HG02623 (cell line): Measurements from ENCODE around the gene KBTBD4.
"Not testable (repeated sequence)": the region's sequence is repeated elsewhere in the genome, so short reads cannot be mapped to it uniquely, and the experiment has no call there.

Source experiments
- ATAC-seq: cut with Tn5 transposase; IDR thresholded peaks from one replicate; pipeline ENCODE4 v1.9.1; 2021; ENCODE audit warnings: moderate library complexity; ENCODE audit not compliant: unreplicated experiment

KBTBD4 gene

GRCh38 chr11:47591764-47592163 lies 13.0 kb upstream of the KBTBD4 start:
- ATAC-seq: no peak

DNA sequence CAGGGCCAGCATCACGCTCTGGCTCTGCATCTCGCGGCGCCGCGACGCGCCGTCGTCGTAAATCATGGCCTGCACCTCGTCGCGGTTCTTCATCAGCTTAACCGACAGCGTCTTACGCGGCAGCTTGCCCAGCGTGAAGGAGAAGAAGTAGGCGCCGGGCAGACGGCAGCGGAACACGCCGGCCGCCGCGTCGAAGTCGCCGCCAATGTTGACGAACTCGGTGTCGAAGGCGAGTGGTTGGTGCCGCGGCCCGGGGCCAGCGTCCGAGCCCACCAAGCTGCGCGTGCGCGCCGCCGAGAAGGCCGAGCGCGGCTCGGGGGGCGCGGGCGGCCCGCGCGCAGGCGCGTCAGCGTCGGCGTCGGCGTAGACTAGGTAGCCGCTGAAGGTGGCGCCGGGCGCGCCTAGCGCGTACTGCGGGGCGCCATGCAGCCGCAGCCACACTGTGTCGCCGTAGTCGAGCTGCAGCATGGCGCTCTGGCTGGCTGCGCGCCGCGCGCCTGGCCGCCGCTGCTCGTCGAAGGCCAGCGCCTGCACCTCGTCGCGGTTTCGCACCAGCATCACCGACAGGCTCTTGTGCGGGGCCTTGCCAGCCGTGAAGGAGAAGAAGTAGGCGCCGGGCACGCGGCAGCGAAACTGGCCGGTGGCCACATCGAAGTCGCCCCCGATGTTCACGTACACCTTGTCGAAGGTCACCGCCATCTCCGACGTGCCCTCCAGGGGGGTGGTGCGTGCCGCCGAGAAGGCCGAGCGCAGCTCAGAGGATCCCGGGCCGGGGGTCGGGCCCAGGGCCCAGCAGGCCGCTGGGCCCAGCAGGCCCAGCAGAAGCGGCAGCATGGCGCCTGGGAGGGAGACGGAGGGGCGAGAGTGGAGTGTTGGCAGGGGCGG lies 11.4 kb upstream of the KBTBD4 start:
- no peak for ATAC-seq

GRCh38 chr11:47589584-47589976 lies 10.8 kb upstream of the KBTBD4 start:
- no peak for ATAC-seq

DNA sequence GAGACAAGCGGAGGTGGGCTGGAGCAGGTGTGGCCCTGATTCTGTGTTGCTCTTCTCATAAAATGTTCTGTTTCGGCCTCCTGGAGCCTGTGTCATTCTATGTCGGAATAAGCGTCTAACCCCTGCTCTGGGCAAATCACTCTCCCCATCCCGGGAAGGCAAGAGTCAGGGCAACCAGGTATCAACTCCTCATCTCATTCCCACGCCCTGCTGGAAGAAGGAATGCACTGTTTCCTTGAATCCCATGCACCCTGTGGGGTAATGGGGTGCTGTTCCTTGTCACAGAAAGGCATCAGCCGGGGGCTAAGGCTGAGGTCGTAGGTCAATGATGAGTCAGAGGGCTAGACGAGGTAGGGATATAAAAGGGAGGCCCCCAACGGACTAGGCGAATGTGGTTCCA lies 10.3 kb upstream of the KBTBD4 start:
- no peak for ATAC-seq

DNA sequence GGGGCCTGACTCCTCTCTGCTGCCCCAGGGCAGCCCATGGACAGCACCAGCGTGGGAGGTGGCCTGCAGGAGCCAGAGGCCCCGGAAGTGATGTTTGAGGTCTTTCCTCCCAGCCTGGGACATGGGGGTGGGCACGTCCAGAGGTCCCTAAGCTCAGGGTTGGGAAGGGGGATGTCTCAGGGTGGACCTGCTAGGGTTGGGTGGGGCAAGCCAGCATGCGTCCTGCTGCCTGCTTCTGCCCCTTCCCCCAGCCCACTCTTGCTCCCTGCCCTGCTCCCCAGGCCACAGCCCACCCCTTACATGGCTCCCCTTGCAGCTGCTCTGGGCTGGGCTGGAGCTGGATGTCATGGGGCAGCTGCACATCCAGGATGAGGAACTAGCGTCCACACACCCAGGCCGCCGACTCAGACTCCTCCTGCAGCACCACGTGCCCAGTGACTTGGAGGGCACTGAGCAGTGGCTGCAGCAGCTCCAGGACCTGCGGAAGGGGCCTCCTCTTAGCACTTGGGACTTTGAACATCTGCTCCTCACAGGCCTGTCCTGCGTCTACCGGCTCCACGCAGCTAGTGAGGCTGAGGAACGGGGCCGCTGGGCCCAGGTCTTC lies 9.1 kb upstream of the KBTBD4 start:
- no peak for ATAC-seq

- ATAC-seq: no peak
Observed at GRCh38 chr11:47587039-47587716, 8.4 kb upstream of the KBTBD4 start.

- no peak for ATAC-seq
Observed at GRCh38 chr11:47586098-47586855, 7.5 kb upstream of the KBTBD4 start, which contains the start of gene FAM180B. Gene FAM180B, plus strand, starts transcription at chr11:47586678. Its CDS starts 91 bp downstream, at chr11:47586769.

- no peak for ATAC-seq
Observed at GRCh38 chr11:47583844-47584243, 5.1 kb upstream of the KBTBD4 start.

DNA sequence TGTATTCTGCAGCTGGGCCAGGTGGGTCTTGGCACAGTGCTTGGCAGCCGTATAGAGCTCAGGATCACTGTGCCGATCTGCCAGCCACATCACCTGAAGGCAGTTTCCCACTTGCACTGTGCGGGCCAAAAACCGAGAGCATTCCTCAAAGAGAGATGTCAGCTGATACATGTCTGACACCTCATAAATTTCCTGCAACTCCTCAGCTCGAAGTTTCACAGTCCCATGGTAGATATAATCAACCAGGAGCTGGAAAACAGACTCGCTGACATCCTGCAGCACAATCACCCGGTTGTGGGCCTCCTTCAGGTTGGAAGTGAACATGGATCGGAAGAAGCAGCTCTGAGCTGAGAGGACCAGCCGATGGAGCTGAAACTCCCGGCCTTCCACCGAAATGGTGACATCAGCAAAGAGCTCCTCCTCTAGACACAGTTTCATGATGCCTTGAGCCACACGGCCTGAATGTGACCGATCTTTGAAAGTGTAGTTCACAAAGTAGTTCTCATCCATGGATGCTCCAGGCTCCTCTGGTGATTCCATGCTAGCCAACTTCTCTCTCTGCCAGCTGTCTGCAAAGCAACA lies 1.2 kb downstream of the KBTBD4 start:
- ATAC-seq: no peak

DNA sequence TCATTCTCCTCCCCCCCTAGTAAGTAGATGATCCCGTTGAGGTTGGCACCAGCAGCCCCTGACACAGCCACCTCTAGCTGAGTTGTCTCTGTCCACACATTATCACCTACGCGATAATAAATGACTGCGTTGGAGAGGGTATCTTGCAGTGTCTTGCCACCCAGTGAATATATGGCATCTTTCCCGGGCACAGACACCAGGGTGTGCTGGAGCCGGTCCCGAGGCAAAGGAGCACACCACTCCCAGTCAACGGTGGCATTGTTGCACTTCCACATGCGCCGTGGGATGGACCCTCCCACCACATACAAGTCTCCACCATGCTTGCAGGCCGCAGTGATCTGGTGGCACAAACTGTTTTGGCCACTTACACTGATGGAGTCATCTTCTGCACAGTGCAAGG lies 5.4 kb downstream of the KBTBD4 start:
- no peak for ATAC-seq

DNA sequence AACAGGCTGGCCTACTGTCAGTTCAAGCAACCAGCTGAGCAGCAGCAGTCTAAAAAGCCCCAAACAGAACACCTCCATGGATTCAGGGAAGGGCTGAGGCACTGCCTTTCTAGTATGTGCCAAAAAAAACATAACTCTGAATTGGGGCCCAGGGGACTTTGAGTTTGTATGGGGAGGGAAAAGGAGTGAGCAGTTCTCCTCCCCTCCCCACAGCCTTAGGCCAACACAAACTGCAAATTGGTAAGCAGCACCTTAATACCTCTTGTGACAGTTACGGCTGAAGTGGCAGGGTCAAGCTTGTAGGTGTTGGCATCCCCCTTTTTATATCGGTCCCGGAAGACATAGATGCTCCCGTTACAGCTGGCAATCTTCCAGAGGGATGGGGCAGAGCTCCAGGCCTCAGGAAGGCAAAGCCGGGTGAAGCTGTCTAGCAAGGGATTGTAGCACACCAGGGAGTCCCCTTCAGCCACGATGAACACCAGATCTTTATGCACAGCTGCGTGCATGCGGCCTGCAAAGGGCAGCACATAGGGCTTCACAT lies 6.0 kb downstream of the KBTBD4 start:
- no peak for ATAC-seq

DNA sequence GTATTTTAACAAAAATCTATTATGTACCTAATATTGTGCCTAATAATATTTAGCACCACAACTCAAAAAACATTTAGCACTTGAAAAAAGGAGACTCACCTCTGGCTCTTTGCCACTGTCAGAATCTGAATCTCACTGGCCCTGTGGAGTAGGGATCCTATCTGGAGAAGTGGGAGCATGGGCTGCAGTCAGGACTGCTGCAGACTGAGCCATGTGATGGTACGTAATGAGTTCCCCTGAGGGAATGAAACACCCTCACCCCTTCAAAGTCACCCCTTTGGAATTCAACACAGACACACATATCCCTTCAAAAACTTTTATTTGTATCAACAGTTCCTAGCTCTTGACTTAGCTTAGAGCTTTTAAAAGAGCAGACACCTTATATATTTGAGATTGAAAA lies 6.9 kb downstream of the KBTBD4 start:
- no peak for ATAC-seq

DNA sequence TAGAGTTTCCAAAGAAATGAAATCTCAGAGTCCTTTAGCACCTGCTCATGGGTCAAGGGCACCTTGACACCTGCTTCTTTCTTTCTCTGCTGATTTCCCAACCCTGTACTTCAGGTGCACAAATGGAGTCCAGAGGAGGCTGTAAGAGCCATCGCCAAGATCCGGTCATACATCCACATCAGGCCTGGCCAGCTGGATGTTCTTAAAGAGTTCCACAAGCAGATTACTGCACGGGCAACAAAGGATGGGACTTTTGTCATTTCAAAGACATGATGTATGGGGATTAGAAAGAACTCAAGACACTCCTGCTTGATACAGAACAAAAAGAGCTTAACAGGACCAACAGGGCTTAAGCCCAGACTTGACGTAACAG lies 7.4 kb downstream of the KBTBD4 start:
- no peak for ATAC-seq

GRCh38 chr11:47570651-47571356 lies 8.0 kb downstream of the KBTBD4 start:
- no peak for ATAC-seq

GRCh38 chr11:47569646-47570045 lies 9.1 kb downstream of the KBTBD4 start:
- no peak for ATAC-seq

DNA sequence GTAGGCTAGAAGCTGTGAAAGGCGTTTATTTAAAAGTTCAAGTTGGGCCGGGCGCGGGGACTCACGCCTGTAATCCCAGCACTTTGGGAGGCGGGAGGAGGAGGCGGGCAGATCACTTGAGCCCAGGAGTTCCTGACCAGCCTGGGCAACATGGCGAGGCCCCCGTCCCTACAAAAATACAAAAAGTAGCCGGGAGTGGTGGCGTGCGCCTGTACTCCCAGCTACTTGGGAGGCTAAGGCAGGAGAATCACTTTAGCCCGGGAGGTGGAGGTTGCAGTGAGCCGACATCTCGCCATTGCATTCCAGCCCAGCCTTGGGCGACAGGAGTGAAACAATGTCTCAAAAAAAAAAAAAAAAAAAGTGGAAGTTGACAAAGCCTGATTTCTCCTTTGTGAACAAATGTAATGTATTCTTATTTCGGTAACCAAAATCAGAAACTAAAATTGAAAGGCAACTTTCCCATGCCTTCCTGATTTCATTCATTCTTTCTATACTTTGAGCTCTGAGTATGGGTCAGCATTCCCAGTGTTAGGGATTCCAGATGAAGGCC lies 12.5 kb downstream of the KBTBD4 start:
- no peak for ATAC-seq

DNA sequence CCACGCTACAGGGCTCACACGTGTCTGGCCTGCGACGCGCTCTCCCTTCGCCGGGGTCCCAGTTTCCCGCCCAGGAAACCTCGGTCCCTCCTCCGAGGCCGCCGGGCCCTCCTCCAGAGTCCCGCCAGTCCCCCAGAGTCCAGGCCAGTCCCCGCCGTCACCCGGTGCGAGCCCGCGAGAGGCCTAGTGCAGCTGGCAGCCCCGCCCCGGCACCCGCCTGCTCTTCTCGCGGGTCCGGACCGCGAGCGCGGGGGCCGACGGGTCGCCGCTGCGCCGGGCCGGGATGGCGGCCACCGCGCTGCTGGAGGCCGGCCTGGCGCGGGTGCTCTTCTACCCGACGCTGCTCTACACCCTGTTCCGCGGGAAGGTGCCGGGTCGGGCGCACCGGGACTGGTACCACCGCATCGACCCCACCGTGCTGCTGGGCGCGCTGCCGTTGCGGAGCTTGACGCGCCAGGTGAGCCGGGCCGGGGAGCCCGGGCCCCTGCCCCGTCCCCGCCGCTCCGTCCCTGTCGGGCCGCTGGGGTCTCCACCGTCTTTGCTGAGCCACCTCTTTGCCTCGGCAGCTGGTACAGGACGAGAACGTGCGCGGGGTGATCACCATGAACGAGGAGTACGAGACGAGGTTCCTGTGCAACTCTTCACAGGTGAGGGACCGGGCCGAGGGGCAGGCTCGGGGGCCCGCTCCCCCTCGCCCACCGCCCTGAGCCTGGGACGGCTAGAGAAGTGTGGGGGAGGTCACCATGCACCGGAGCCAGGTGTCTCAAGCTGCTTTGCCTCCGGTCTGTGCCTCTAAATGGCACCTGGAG lies 13.2 kb downstream of the KBTBD4 start, which contains the start of gene PTPMT1:
Gene PTPMT1 (plus strand): TSS at position 260 of the 809 bp plus-strand sequence. CDS start 24 bp downstream, at position 284.
- ATAC-seq: peak; percentile 83

DNA sequence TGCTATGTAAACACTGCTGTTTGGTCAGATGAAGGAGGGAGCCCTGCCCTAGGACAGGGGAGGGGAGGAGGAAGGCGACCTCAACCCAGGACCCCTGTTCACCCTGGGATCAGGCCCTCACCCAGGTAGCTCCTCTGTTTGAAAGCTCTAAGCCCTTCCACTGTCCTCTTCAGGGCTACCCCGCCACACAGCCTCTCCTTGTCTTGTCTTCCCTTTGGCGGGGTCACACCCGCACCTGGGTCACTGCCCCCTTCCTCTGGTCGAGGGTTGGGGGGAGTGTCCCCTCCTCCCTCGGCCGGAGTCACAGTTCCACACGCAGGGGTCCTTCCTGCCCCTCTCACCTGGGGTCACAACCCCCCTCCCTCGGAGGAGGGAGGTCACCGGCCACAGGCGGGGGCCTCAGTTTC lies 13.8 kb downstream of the KBTBD4 start:
- no peak for ATAC-seq

- ATAC-seq: not testable (repeated sequence)
Observed at GRCh38 chr11:47564366-47564765, 14.4 kb downstream of the KBTBD4 start.
